Stomach (tissue), 4 donors: ENCODE data around the gene AGGF1.

Source experiments
- EP300 ChIP-seq: sonication (generic); formaldehyde crosslinking; IDR thresholded peaks from one replicate; pipeline ENCODE4 v1.6.1; 2017; ENCODE audit warnings: antibody characterized with exemption
- POLR2A ChIP-seq, 4 donors: fragments of 450-650 bp; IDR thresholded peaks; one replicate each; pipeline ENCODE4 v1.6.1; 2016; ENCODE audit warnings: antibody characterized with exemption in 4 of 4, control low read depth in 2 of 4, mild to moderate bottlenecking in 1 of 4, moderate library complexity in 1 of 4
- POLR2AphosphoS5 ChIP-seq, 3 donors: sonication (generic); formaldehyde crosslinking; IDR thresholded peaks; one replicate each; pipeline ENCODE4 v1.6.1; 2016; ENCODE audit warnings: antibody characterized with exemption in 3 of 3
- TF ChIP-seq, protein P1 (sequence below), 7 experiments: fragments of 450-650 bp in 4 of 7; fragments of 200-600 bp in 3 of 7; sonication (generic) in 3 of 7; IDR thresholded peaks; one replicate each; pipeline ENCODE4 v1.5.1; 2016 to 2019; ENCODE audit warnings: antibody characterized with exemption in 7 of 7, control low read depth in 2 of 7, mild to moderate bottlenecking in 1 of 7

DNA sequence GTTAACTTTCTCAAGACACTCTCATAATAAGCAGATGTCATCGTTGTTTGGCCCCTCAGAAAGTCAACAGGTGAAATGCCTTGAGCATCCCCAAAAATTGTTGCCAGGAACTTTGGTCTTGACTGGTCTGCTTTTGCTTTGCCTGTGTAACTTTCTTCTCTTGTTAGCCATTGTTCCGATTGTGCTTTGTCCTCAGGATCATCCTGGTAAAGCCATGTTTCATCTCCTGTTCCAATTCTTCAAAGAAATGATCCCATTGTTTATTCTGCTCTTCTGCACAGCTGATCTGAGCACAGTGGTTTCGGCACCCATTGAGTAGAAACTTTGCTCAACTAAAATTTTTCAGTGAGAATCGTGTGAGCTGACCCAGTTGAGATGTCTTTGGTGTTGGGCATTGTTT, 65.0 kb downstream of the AGGF1 start:
- TF ChIP-seq, protein P1, sequence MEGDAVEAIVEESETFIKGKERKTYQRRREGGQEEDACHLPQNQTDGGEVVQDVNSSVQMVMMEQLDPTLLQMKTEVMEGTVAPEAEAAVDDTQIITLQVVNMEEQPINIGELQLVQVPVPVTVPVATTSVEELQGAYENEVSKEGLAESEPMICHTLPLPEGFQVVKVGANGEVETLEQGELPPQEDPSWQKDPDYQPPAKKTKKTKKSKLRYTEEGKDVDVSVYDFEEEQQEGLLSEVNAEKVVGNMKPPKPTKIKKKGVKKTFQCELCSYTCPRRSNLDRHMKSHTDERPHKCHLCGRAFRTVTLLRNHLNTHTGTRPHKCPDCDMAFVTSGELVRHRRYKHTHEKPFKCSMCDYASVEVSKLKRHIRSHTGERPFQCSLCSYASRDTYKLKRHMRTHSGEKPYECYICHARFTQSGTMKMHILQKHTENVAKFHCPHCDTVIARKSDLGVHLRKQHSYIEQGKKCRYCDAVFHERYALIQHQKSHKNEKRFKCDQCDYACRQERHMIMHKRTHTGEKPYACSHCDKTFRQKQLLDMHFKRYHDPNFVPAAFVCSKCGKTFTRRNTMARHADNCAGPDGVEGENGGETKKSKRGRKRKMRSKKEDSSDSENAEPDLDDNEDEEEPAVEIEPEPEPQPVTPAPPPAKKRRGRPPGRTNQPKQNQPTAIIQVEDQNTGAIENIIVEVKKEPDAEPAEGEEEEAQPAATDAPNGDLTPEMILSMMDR (IDR thresholded peaks at IDR 0.05) = no peak
- TF ChIP-seq POLR2AphosphoS5 (IDR thresholded peaks at IDR 0.05) (no peak), POLR2A (IDR thresholded peaks at IDR 0.05) (no peak), EP300 (no peak)
